ENCODE measurements around the gene ISM2. TPM values are rescaled to one million over a fixed set of nuclear protein-coding genes. Genes with fewer than 3 reads are reported as not detected.

Gene ISM2
- polyA plus RNA-seq, 1 experiment = 0.07 TPM

DNA sequence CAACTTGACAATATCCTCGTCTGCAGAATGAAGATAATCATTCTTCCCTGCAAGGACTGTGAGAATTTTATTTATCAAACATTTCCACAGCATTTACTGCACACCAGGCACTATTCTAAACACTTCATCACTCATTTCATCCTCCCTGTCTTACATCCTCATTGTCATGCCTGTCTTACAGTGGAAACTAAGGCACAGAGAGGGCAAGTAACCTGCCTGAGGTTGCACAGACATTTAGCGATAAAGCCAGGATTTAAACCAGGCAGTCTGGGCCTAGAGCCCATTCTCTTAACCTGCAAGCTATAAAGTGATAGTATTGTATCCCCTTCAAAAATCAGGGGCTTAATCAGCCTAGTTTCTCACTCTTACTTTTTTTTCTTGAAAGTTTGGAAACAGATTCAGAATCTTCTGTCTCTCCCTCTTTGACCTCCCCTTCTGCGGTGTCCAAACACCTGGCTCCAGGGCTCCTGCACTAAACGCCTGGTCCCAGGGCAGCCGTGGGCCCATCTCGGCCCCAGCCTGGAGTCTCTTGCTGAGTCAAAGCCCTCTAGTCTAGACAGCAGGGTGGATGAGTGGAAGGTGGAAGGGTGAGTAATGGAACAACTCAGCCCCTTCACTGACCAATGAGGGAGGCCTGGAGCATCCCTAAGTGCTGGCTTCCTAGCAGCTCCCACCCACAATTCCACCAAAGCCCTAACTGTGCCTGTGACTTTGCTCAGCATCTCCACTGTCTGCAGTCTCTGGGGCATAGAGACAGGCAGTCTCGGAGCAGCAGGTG lies 12.5 kb downstream of the ISM2 start:
- ChIA-PET CTCF (interaction anchor here (0.9 kb wide), 1 partner anchor 9 kb away, joined by 3 read pairs; no protein-coding TSS in a partner anchor), POLR2A (no interaction called here)
- H3K27me3 ChIP-seq (ENCODE audit: control insufficient read depth, insufficient read depth, low read length) = peaks cover 2% of the 10 kb centered on the region; the same call in 1 of the 2 replicates
- no peak for DNase-seq (ENCODE audit: low read depth)
- TF ChIP-seq, protein P1, sequence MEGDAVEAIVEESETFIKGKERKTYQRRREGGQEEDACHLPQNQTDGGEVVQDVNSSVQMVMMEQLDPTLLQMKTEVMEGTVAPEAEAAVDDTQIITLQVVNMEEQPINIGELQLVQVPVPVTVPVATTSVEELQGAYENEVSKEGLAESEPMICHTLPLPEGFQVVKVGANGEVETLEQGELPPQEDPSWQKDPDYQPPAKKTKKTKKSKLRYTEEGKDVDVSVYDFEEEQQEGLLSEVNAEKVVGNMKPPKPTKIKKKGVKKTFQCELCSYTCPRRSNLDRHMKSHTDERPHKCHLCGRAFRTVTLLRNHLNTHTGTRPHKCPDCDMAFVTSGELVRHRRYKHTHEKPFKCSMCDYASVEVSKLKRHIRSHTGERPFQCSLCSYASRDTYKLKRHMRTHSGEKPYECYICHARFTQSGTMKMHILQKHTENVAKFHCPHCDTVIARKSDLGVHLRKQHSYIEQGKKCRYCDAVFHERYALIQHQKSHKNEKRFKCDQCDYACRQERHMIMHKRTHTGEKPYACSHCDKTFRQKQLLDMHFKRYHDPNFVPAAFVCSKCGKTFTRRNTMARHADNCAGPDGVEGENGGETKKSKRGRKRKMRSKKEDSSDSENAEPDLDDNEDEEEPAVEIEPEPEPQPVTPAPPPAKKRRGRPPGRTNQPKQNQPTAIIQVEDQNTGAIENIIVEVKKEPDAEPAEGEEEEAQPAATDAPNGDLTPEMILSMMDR (IDR thresholded peaks at IDR 0.05; ENCODE audit: insufficient read depth, low read depth, low read length) = no peak
- no peak overlapping the region for H3K4me3 ChIP-seq (ENCODE audit: low read depth, low read length)
- no peaks in the 10 kb centered on the region for H3K36me3 ChIP-seq (ENCODE audit: control insufficient read depth, insufficient read depth, low read length)

DNA sequence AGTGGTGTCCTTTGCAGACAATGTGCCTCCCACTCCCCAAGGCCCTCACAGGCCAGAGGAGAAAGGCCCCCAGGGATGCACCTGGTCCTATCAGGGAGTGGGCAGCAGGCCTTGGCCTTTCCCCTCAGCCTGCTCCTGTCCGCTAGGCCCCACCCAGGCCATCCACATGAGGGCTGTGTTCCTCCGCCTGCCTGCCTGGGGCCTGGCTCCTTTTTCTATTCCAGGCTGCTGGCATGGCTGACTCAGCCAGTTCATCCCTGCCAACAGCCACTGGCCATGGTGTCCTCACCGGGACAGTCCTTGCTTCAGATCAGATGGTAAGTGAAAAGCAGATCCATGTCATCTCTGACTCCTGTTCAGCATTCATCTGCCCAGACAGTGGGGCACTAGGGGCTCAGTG lies 13.4 kb downstream of the ISM2 start:
- DNase-seq (ENCODE audit: low read depth) = no peak
- Histone ChIP-seq H3K4me3 (ENCODE audit: low read depth, low read length) (no peak overlapping the region), H3K36me3 (ENCODE audit: control insufficient read depth, insufficient read depth, low read length) (no peaks in the 10 kb centered on the region), H3K27me3 (ENCODE audit: control insufficient read depth, insufficient read depth, low read length) (no peaks in the 10 kb centered on the region)
- CTCF ChIA-PET = no interaction called here
- TF ChIP-seq, protein P1 (IDR thresholded peaks at IDR 0.05; ENCODE audit: insufficient read depth, low read depth, low read length) = no peak
- POLR2A ChIA-PET = no interaction called here

DNA sequence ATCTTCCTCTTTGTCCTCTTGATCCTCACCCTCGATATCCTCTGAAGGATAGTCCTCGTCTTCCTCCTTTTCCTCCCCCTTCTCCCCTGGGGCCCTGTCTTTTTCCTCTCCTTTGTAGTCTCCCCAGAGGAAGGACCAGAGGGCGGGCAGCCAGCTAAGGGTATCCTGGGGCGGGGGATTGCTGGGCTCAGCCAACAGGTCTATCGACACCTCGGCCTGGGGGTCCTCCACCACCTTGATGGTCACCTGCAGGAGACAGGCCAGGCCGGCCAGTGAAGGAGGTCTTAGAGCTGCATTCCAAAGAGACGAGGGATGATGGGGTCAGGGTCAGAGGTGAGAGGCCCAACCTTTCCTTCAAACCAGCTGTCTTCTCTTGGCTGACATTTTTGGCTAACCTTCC lies 16.2 kb downstream of the ISM2 start:
- ChIA-PET POLR2A (no interaction called here), CTCF (interaction anchor here (0.8 kb wide), 1 partner anchor 17 kb away, joined by 3 read pairs; no protein-coding TSS in a partner anchor)

DNA sequence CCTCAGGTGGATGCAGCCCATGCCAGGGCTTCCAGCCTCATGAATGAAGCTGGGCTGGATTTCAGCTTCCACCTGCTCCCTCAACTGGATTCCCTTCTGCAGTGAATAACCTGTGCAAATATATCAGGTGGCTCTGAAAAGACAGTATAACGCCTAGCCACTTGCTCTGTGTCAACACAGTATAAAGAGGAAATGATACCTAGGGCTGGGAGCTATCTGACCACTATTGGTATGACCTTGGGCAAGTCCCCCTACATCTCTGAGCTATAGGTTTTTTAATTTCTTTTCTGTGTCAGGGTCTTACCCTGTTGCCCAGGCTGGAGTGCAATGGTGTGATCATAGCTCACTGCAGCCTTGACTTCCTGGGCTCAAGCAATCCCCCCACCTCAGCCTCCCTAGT lies 19.8 kb downstream of the ISM2 start:
- no peak for DNase-seq (ENCODE audit: low read depth)
- TF ChIP-seq, protein P1 (IDR thresholded peaks at IDR 0.05; ENCODE audit: insufficient read depth, low read depth, low read length) = no peak
- ChIA-PET CTCF (interaction anchor here (1.4 kb wide), 1 partner anchor 71 kb away, joined by 4 read pairs; no protein-coding TSS in a partner anchor), POLR2A (no interaction called here)
- H3K4me3 ChIP-seq (ENCODE audit: low read depth, low read length) = no peak overlapping the region
- H3K27me3 ChIP-seq (ENCODE audit: control insufficient read depth, insufficient read depth, low read length) = peaks cover 3% of the 10 kb centered on the region; the same call in 1 of the 2 replicates
- H3K36me3 ChIP-seq (ENCODE audit: control insufficient read depth, insufficient read depth, low read length) = no peaks in the 10 kb centered on the region

More for the DNA sequence above, 16.2 kb downstream of the ISM2 start:
- TF ChIP-seq, protein P1 (IDR thresholded peaks at IDR 0.05; ENCODE audit: insufficient read depth, low read depth, low read length) = no peak
- Histone ChIP-seq H3K4me3 (ENCODE audit: low read depth, low read length) (no peak overlapping the region), H3K27me3 (ENCODE audit: control insufficient read depth, insufficient read depth, low read length) (no peaks in the 10 kb centered on the region), H3K36me3 (ENCODE audit: control insufficient read depth, insufficient read depth, low read length) (no peaks in the 10 kb centered on the region)
- no peak for DNase-seq (ENCODE audit: low read depth)

DNA sequence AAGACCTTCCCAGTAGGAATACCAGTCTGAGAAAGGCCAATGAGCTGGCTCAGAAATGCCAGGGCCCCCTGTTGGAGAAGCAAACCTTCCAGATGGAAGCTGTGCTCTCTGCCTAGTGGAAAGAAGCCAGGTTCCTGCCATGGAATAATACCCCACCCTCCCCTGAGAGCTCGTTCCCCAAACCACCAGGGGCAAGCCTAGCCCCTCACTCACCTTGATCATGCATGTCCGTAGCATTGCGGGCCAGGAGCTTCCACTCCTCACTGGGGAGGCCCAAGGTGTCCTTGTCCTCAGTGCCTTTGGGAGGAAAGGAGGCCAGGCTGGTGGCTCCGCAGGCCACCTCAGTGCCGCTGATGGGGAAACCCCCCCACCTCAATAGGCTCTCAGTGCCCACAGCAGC lies 20.6 kb downstream of the ISM2 start:
- ChIA-PET POLR2A (no interaction called here), CTCF (interaction anchor here (1.4 kb wide), 1 partner anchor 19 kb away, joined by 5 read pairs; no protein-coding TSS in a partner anchor)
- Histone ChIP-seq H3K36me3 (ENCODE audit: control insufficient read depth, insufficient read depth, low read length) (no peaks in the 10 kb centered on the region), H3K27me3 (ENCODE audit: control insufficient read depth, insufficient read depth, low read length) (peaks cover 3% of the 10 kb centered on the region; the same call in 1 of the 2 replicates), H3K4me3 (ENCODE audit: low read depth, low read length) (no peak overlapping the region)
- DNase-seq (ENCODE audit: low read depth) = no peak
- TF ChIP-seq, protein P1 (IDR thresholded peaks at IDR 0.05; ENCODE audit: insufficient read depth, low read depth, low read length) = no peak
